ENCODE results near the gene ARPC1B. TPM values are rescaled to one million over a fixed set of nuclear protein-coding genes. Genes with fewer than 3 reads are reported as not detected.
"Not testable (repeated sequence)": the region's sequence is repeated elsewhere in the genome, so short reads cannot be mapped to it uniquely, and the experiment has no call there.

Gene ARPC1B
- polyA plus RNA-seq, 1 experiment = 190 TPM

DNA sequence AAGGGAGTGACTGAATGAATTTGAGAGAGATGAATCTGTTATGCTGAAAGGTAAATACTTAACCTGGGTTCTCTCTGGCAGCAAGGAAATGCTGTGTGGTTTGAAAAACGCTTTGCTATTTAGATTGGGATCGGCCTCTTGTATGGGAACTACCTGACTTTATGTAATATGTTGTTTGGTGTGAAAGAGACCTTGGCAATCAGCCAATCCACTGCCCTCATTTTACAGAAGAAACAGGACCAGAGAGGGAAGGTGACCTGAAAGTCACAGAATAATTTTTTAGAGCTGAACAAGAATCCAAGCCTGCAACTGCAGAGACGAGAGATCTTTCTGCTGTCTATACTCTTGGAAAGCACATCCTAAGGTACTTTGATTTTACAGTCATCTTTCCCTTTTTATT lies 35.3 kb downstream of the ARPC1B start:
- peak overlapping the region; percentile 99 for H3K4me3 ChIP-seq (ENCODE audit: low read depth, low read length)
- no peaks in the 10 kb centered on the region for H3K27me3 ChIP-seq (ENCODE audit: control insufficient read depth, insufficient read depth, low read length)
- no peak overlapping the region for H3K27ac ChIP-seq (ENCODE audit: low read depth, low read length)
- ChIA-PET POLR2A (interaction anchor here (0.6 to 1.6 kb wide), 3 partner anchors 9 to 80 kb away, joined by 3 to 4 read pairs (median 3); no protein-coding TSS in a partner anchor), CTCF (no interaction called here)
- TF ChIP-seq CTCF (IDR thresholded peaks at IDR 0.05; ENCODE audit: low read depth, low read length) = no peak
- no peak for DNase-seq (ENCODE audit: low read depth, low spot score)
- no peaks in the 10 kb centered on the region for H3K9me3 ChIP-seq (ENCODE audit: control insufficient read depth, insufficient read depth, low read length)

GRCh38 chr7:99410635-99411034 lies 36.1 kb downstream of the ARPC1B start:
- Histone ChIP-seq H3K27me3 (ENCODE audit: control insufficient read depth, insufficient read depth, low read length) (no peaks in the 10 kb centered on the region), H3K27ac (ENCODE audit: low read depth, low read length) (no peak overlapping the region), H3K9me3 (ENCODE audit: control insufficient read depth, insufficient read depth, low read length) (no peaks in the 10 kb centered on the region), H3K4me3 (ENCODE audit: low read depth, low read length) (no peak overlapping the region)
- TF ChIP-seq CTCF (IDR thresholded peaks at IDR 0.05; ENCODE audit: low read depth, low read length) = no peak
- DNase-seq (ENCODE audit: low read depth, low spot score) = no peak
- ChIA-PET POLR2A (no interaction called here), CTCF (no interaction called here)

DNA sequence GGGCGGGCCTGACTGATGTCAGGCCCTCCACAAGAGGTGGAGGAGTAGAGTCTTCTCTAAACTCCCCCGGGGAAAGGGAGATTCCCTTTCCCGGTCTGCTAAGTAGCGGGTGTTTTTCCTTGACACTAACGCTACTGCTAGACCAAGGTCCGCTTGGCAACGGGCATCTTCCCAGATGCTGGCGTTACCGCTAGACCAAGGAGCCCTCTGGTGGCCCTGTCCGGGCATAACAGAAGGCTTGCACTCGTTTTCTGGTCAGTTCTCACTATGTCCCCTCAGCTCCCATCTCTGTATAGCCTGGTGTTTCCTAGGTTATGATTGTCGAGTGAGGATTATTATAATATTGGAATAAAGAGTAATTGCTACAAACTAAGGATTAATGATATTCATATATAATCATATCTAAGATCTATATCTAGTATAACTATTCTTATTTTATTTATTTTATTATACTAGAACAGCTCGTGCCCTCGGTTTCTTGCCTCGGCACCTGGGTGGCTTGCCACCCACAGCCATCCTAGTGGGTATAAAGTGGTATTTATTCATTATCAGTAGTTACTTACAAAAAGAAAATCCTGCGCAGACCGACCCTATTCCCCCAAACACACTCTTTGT lies 41.1 kb downstream of the ARPC1B start:
- not testable (repeated sequence) for DNase-seq (ENCODE audit: low read depth, low spot score); H3K27ac ChIP-seq (ENCODE audit: low read depth, low read length); H3K4me3 ChIP-seq (ENCODE audit: low read depth, low read length); H3K27me3 ChIP-seq (ENCODE audit: control insufficient read depth, insufficient read depth, low read length); H3K9me3 ChIP-seq (ENCODE audit: control insufficient read depth, insufficient read depth, low read length)
- TF ChIP-seq CTCF (IDR thresholded peaks at IDR 0.05; ENCODE audit: low read depth, low read length) = peak; percentile 60
- ChIA-PET POLR2A (interaction anchor here (0.6 kb wide), 1 partner anchor 90 kb away, joined by 3 read pairs; the partner anchor contains the start of gene ARPC1A), CTCF (interaction anchor here (1.3 to 1.4 kb wide), 2 partner anchors 8 to 9 kb away, joined by 3 to 5 read pairs; partner anchors contain the start of gene PDAP1)

DNA sequence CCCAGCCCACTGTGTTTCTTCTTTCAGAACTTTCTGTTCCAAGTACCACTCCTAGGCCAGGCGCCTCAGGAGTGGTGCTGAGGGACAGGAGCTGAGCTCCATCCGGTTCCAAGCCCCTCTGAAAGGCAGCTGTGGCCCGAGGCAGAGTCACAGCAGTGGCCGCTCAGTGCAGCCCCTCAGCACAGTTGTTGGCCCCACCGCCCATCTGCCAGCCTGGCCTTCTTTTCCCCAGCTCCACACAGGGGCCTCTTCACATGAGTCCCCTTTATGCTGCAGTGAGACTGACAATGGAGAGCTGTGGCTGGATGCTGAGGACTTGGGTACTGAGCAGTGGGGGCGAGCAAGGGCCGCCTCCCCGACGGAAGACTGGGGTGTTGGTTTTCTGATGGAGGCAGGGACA lies 43.7 kb downstream of the ARPC1B start:
- no peak for TF ChIP-seq CTCF (IDR thresholded peaks at IDR 0.05; ENCODE audit: low read depth, low read length)
- ChIA-PET CTCF (no interaction called here), POLR2A (interaction anchor here (1.9 kb wide), 1 partner anchor 9 kb away, joined by 6 read pairs; the partner anchor contains the start of genes BUD31 and PDAP1)
- DNase-seq (ENCODE audit: low read depth, low spot score) = no peak
- Histone ChIP-seq H3K9me3 (ENCODE audit: control insufficient read depth, insufficient read depth, low read length) (no peaks in the 10 kb centered on the region), H3K27ac (ENCODE audit: low read depth, low read length) (no peak overlapping the region), H3K27me3 (ENCODE audit: control insufficient read depth, insufficient read depth, low read length) (no peaks in the 10 kb centered on the region), H3K4me3 (ENCODE audit: low read depth, low read length) (no peak overlapping the region)

- CTCF ChIA-PET = no interaction called here
- POLR2A ChIA-PET = interaction anchor here (0.5 to 0.6 kb wide), 2 partner anchors 18 to 70 kb away, joined by 3 to 4 read pairs; no protein-coding TSS in a partner anchor
- no peak overlapping the region for H3K4me3 ChIP-seq (ENCODE audit: low read depth, low read length)
Observed at GRCh38 chr7:99419323-99420021, 44.9 kb downstream of the ARPC1B start.

More at GRCh38 chr7:99419323-99420021, 44.9 kb downstream of the ARPC1B start:
- Histone ChIP-seq H3K27ac (ENCODE audit: low read depth, low read length) (no peak overlapping the region), H3K9me3 (ENCODE audit: control insufficient read depth, insufficient read depth, low read length) (no peaks in the 10 kb centered on the region), H3K27me3 (ENCODE audit: control insufficient read depth, insufficient read depth, low read length) (no peaks in the 10 kb centered on the region)
- no peak for TF ChIP-seq CTCF (IDR thresholded peaks at IDR 0.05; ENCODE audit: low read depth, low read length)
- DNase-seq (ENCODE audit: low read depth, low spot score) = no peak

All from AG04450 (cell line).